Ureter (tissue), 1 donor: Measurements from ENCODE around the gene ESYT1. TPM values are rescaled to one million over a fixed set of nuclear protein-coding genes. Genes with fewer than 3 reads are reported as not detected.
A peak's percentile ranks its signal among the peaks of the same experiment; 100 is the strongest.

Source experiments
- DNase-seq: peaks from one replicate; pipeline ENCODE4 v3.0.0-alpha.2; 2020; ENCODE audit warnings: low spot score
- total RNA-seq: library from RNA; stranded (reverse); gene quantifications from one replicate; pipeline ENCODE4 v1.2.4, GENCODE V29; 2023
- donor health status: DM: yes; HTN: yes; CAD: no.

The ESYT1 gene
- total RNA-seq, 1 donor from 2014 or later = 131 TPM

GRCh38 chr12:56178347-56178746, 50.3 kb downstream of the ESYT1 start:
- DNase-seq = no peak

GRCh38 chr12:56186957-56187356, 58.9 kb downstream of the ESYT1 start:
- no peak for DNase-seq

- DNase-seq = no peak
Measured at GRCh38 chr12:56188131-56188777, 60.2 kb downstream of the ESYT1 start.

- no peak for DNase-seq
Measured at GRCh38 chr12:56188778-56189098, 60.7 kb downstream of the ESYT1 start.

- DNase-seq = peak; percentile 90
Measured at GRCh38 chr12:56189099-56189917, 61.2 kb downstream of the ESYT1 start, which contains the start of gene SMARCC2. SMARCC2 (minus strand) TSS chr12:56189483; CDS start chr12:56189461, 22 bp downstream.

- DNase-seq = peak; percentile 92
Measured at GRCh38 chr12:56189918-56190694, 62.0 kb downstream of the ESYT1 start.

- DNase-seq = no peak
Measured at GRCh38 chr12:56190695-56191155, 62.7 kb downstream of the ESYT1 start.

GRCh38 chr12:56192582-56192981, 64.5 kb downstream of the ESYT1 start:
- DNase-seq = no peak

- peak; percentile 85 for DNase-seq
Measured at GRCh38 chr12:56193025-56193578, 65.0 kb downstream of the ESYT1 start.

Other genes with a start within 250 kb of the ESYT1 start
- 40.9 TPM for gene PYM1, start 200.4 kb upstream of the ESYT1 start, total RNA-seq
- 155 TPM for gene DGKA, start 197.1 kb upstream of the ESYT1 start, total RNA-seq
- gene PMEL, start 162.2 kb upstream of the ESYT1 start, total RNA-seq = 5.8 TPM
- 23.2 TPM for gene CDK2, start 161.4 kb upstream of the ESYT1 start, total RNA-seq
- 139 TPM for gene RAB5B, start 154.2 kb upstream of the ESYT1 start, total RNA-seq
- gene SUOX, start 131.0 kb upstream of the ESYT1 start, total RNA-seq = 58.5 TPM
- gene IKZF4, start 107.2 kb upstream of the ESYT1 start, total RNA-seq = 14.6 TPM
- gene RPS26, start 86.3 kb upstream of the ESYT1 start, total RNA-seq = 57.0 TPM
- 129 TPM for gene ERBB3, start 48.1 kb upstream of the ESYT1 start, total RNA-seq
- 139 TPM for gene PA2G4, start 23.7 kb upstream of the ESYT1 start, total RNA-seq
- 5,339 TPM for gene RPL41, start 11.6 kb upstream of the ESYT1 start, total RNA-seq
- gene ZC3H10, start 10.0 kb upstream of the ESYT1 start, total RNA-seq = 9.8 TPM
- 37.8 TPM for gene MYL6B, start 24.3 kb downstream of the ESYT1 start, total RNA-seq
- gene MYL6, start 30.1 kb downstream of the ESYT1 start, total RNA-seq = 1,884 TPM
- gene SMARCC2, start 61.2 kb downstream of the ESYT1 start, total RNA-seq = 142 TPM
- gene RNF41, start 93.7 kb downstream of the ESYT1 start, total RNA-seq = 48.8 TPM
- 27.9 TPM for gene NABP2, start 96.1 kb downstream of the ESYT1 start, total RNA-seq
- gene SLC39A5, start 101.8 kb downstream of the ESYT1 start, total RNA-seq = 0.57 TPM
- 43.9 TPM for gene ANKRD52, start 130.1 kb downstream of the ESYT1 start, total RNA-seq
- 7.6 TPM for gene COQ10A, start 138.7 kb downstream of the ESYT1 start, total RNA-seq
- gene CS, start 172.1 kb downstream of the ESYT1 start, total RNA-seq = 196 TPM
- gene CNPY2, start 187.7 kb downstream of the ESYT1 start, total RNA-seq = 122 TPM
- 103 TPM for gene PAN2, start 205.7 kb downstream of the ESYT1 start, total RNA-seq
- gene IL23A, start 210.6 kb downstream of the ESYT1 start, total RNA-seq = 0.49 TPM
- 158 TPM for gene STAT2, start 231.8 kb downstream of the ESYT1 start, total RNA-seq
- gene APOF, start 234.6 kb downstream of the ESYT1 start, total RNA-seq = not detected